Chondrocyte (in vitro differentiated cells): Measurements from ENCODE around the gene CASP9. TPM values are rescaled to one million over a fixed set of nuclear protein-coding genes. Genes with fewer than 3 reads are reported as not detected.
A peak's percentile ranks its signal among the peaks of the same experiment; 100 is the strongest.

Experiments used
- DNase-seq: peaks from one replicate; pipeline ENCODE4 v3.0.0; 2021; ENCODE audit warnings: mixed read lengths, low spot score
- H3K27ac Mint-ChIP-seq: one replicate; pipeline ENCODE4 v1.8.0; 2021; ENCODE audit warnings: mild to moderate bottlenecking, moderate library complexity, mixed read lengths; ENCODE audit not compliant: unreplicated experiment
- H3K27me3 Mint-ChIP-seq: 2 replicates; pipeline ENCODE4 v1.8.0; 2021; ENCODE audit warnings: low read depth, mixed read lengths
- H3K36me3 Mint-ChIP-seq: 2 replicates; pipeline ENCODE4 v1.8.0; 2021; ENCODE audit warnings: low read depth, mixed read lengths
- H3K4me1 Mint-ChIP-seq: 2 replicates; pipeline ENCODE4 v1.8.0; 2021; ENCODE audit warnings: low read depth, mild to moderate bottlenecking, mixed read lengths
- H3K4me3 Mint-ChIP-seq: one replicate; pipeline ENCODE4 v1.8.0; 2021; ENCODE audit warnings: mild to moderate bottlenecking, moderate library complexity, mixed read lengths; ENCODE audit not compliant: unreplicated experiment
- H3K9me3 Mint-ChIP-seq: 2 replicates; pipeline ENCODE4 v1.8.0; 2021; ENCODE audit warnings: low read depth, mixed read lengths
- CTCF ChIP-seq: fragments of 200-600 bp; sonication (generic); IDR thresholded peaks from 2 replicates; pipeline ENCODE4 v1.5.0; 2021; ENCODE audit warnings: antibody characterized with exemption, mild to moderate bottlenecking, moderate library complexity
- total RNA-seq: library from RNA; stranded (reverse); gene quantifications from 3 replicates; pipeline ENCODE4 v1.2.1, GENCODE V29; 2021

CASP9 gene
- total RNA-seq, 1 donor from 2014 or later: 11.6 TPM

GRCh38 chr1:15526021-15526489 is 2.0 kb upstream of the CASP9 start:
- Mint-ChIP-seq H3K4me3 (peak overlapping the region; percentile 92), H3K9me3 (no peaks in the 10 kb centered on the region), H3K27ac (peak overlapping the region; percentile 100), H3K36me3 (peaks cover 1% of the 10 kb centered on the region), H3K4me1 (peaks cover 37% of the 10 kb centered on the region), H3K27me3 (no peaks in the 10 kb centered on the region)
- no peak for DNase-seq
- TF ChIP-seq CTCF: no peak

- no peak for DNase-seq
- no peaks in the 10 kb centered on the region for H3K9me3 Mint-ChIP-seq
- no peak for TF ChIP-seq CTCF
- H3K27ac Mint-ChIP-seq: peak overlapping the region; percentile 100
- H3K4me3 Mint-ChIP-seq: peak overlapping the region; percentile 92
- no peaks in the 10 kb centered on the region for H3K27me3 Mint-ChIP-seq
- peaks cover 1% of the 10 kb centered on the region for H3K36me3 Mint-ChIP-seq
- peaks cover 37% of the 10 kb centered on the region for H3K4me1 Mint-ChIP-seq
Observed at GRCh38 chr1:15525050-15526020, 1.3 kb upstream of the CASP9 start.

GRCh38 chr1:15524283-15525049 is 451 bp upstream of the CASP9 start:
- no peak for TF ChIP-seq CTCF
- H3K9me3 Mint-ChIP-seq: no peaks in the 10 kb centered on the region

GRCh38 chr1:15523104-15524020 is 653 bp downstream of the CASP9 start:
- DNase-seq: no peak
- Mint-ChIP-seq H3K27me3 (no peaks in the 10 kb centered on the region), H3K4me1 (peaks cover 34% of the 10 kb centered on the region), H3K9me3 (no peaks in the 10 kb centered on the region), H3K4me3 (peak overlapping the region; percentile 92), H3K27ac (peak overlapping the region; percentile 100), H3K36me3 (no peaks in the 10 kb centered on the region)
- no peak for TF ChIP-seq CTCF

More at GRCh38 chr1:15524283-15525049, 451 bp upstream of the CASP9 start:
- Mint-ChIP-seq H3K4me1 (peaks cover 37% of the 10 kb centered on the region), H3K36me3 (no peaks in the 10 kb centered on the region), H3K27me3 (no peaks in the 10 kb centered on the region), H3K4me3 (peak overlapping the region; percentile 92), H3K27ac (peak overlapping the region; percentile 100)
- peak; percentile 99 for DNase-seq
